Measurements from ENCODE around the gene NADSYN1. TPM values are rescaled to one million over a fixed set of nuclear protein-coding genes. Genes with fewer than 3 reads are reported as not detected.
A peak's percentile ranks its signal among the peaks of the same experiment; 100 is the strongest.

The NADSYN1 gene
- total RNA-seq, 1 donor from 2014 or later, result 72.8 TPM

- no peak for TF ChIP-seq CTCF (conservative IDR thresholded peaks at IDR 0.05; ENCODE audit: low read depth, low read length)
- no peak overlapping the region for H3K4me3 ChIP-seq (ENCODE audit: low read depth, low read length)
- no peak for DNase-seq (ENCODE audit: low read depth)
Measured at GRCh38 chr11:71425860-71426259, 27.1 kb upstream of the NADSYN1 start.

GRCh38 chr11:71426413-71426812 is 26.6 kb upstream of the NADSYN1 start:
- peak; percentile 9 for TF ChIP-seq CTCF (conservative IDR thresholded peaks at IDR 0.05; ENCODE audit: low read depth, low read length)
- H3K4me3 ChIP-seq (ENCODE audit: low read depth, low read length), result no peak overlapping the region
- DNase-seq (ENCODE audit: low read depth), result no peak

GRCh38 chr11:71428861-71429435 is 24.1 kb upstream of the NADSYN1 start:
- DNase-seq (ENCODE audit: low read depth), result no peak
- TF ChIP-seq CTCF (conservative IDR thresholded peaks at IDR 0.05; ENCODE audit: low read depth, low read length), result no peak
- H3K4me3 ChIP-seq (ENCODE audit: low read depth, low read length), result no peak overlapping the region

- no peak for DNase-seq (ENCODE audit: low read depth)
- TF ChIP-seq CTCF (conservative IDR thresholded peaks at IDR 0.05; ENCODE audit: low read depth, low read length), result no peak
- no peak overlapping the region for H3K4me3 ChIP-seq (ENCODE audit: low read depth, low read length)
Measured at GRCh38 chr11:71429701-71430100, 23.3 kb upstream of the NADSYN1 start.

- no peak overlapping the region for H3K4me3 ChIP-seq (ENCODE audit: low read depth, low read length)
- no peak for TF ChIP-seq CTCF (conservative IDR thresholded peaks at IDR 0.05; ENCODE audit: low read depth, low read length)
- no peak for DNase-seq (ENCODE audit: low read depth)
Measured at GRCh38 chr11:71430166-71430565, 22.8 kb upstream of the NADSYN1 start.

GRCh38 chr11:71431271-71431670 is 21.7 kb upstream of the NADSYN1 start:
- no peak overlapping the region for H3K4me3 ChIP-seq (ENCODE audit: low read depth, low read length)
- no peak for TF ChIP-seq CTCF (conservative IDR thresholded peaks at IDR 0.05; ENCODE audit: low read depth, low read length)
- no peak for DNase-seq (ENCODE audit: low read depth)
